Activated T-cell treated with anti-CD3 and anti-CD28 coated beads, Interleukin-2, amount 50 U/mL, for 24 hours (primary cell): ENCODE data around the gene EIF1AD.
"Not testable (repeated sequence)": the region's sequence is repeated elsewhere in the genome, so short reads cannot be mapped to it uniquely, and the experiment has no call there.

Experiments
- DNase-seq: peaks from one replicate; pipeline ENCODE4 v3.0.0-alpha.2; 2020
- H3K27ac Mint-ChIP-seq: 2 replicates; pipeline ENCODE4 v1.8.0; 2020; ENCODE audit warnings: mild to moderate bottlenecking, mixed read lengths
- H3K27me3 Mint-ChIP-seq: 2 replicates; pipeline ENCODE4 v1.8.0; 2020; ENCODE audit warnings: mixed read lengths
- H3K36me3 Mint-ChIP-seq: 2 replicates; pipeline ENCODE4 v1.8.0; 2020; ENCODE audit warnings: low read depth, mixed read lengths
- H3K4me1 Mint-ChIP-seq: 2 replicates; pipeline ENCODE4 v1.8.0; 2020; ENCODE audit warnings: low read depth, mixed read lengths
- H3K4me3 Mint-ChIP-seq: 2 replicates; pipeline ENCODE4 v1.8.0; 2020; ENCODE audit warnings: mild to moderate bottlenecking, moderate library complexity, mixed read lengths
- H3K9me3 Mint-ChIP-seq: 2 replicates; pipeline ENCODE4 v1.8.0; 2020; ENCODE audit warnings: mixed read lengths

The EIF1AD gene

GRCh38 chr11:65953471-65953870, 48.5 kb downstream of the EIF1AD start:
- H3K9me3 Mint-ChIP-seq, result no peaks in the 10 kb centered on the region
- no peak overlapping the region for H3K4me3 Mint-ChIP-seq
- no peak overlapping the region for H3K27ac Mint-ChIP-seq
- no peaks in the 10 kb centered on the region for H3K36me3 Mint-ChIP-seq
- H3K4me1 Mint-ChIP-seq, result peaks cover 24% of the 10 kb centered on the region
- no peaks in the 10 kb centered on the region for H3K27me3 Mint-ChIP-seq
- no peak for DNase-seq

GRCh38 chr11:65952052-65952521, 49.9 kb downstream of the EIF1AD start:
- no peak overlapping the region for H3K27ac Mint-ChIP-seq
- no peak overlapping the region for H3K4me3 Mint-ChIP-seq
- H3K27me3 Mint-ChIP-seq, result no peaks in the 10 kb centered on the region
- peaks cover 12% of the 10 kb centered on the region for H3K4me1 Mint-ChIP-seq
- no peak for DNase-seq
- H3K36me3 Mint-ChIP-seq, result no peaks in the 10 kb centered on the region
- no peaks in the 10 kb centered on the region for H3K9me3 Mint-ChIP-seq

- not testable (repeated sequence) for H3K27me3 Mint-ChIP-seq, H3K4me1 Mint-ChIP-seq, H3K9me3 Mint-ChIP-seq
Observed at GRCh38 chr11:65951641-65952040, 50.3 kb downstream of the EIF1AD start.

GRCh38 chr11:65950711-65951110, 51.2 kb downstream of the EIF1AD start:
- not testable (repeated sequence) for H3K27me3 Mint-ChIP-seq, H3K9me3 Mint-ChIP-seq, H3K36me3 Mint-ChIP-seq, H3K4me1 Mint-ChIP-seq, DNase-seq, H3K4me3 Mint-ChIP-seq, H3K27ac Mint-ChIP-seq

More at GRCh38 chr11:65951641-65952040, 50.3 kb downstream of the EIF1AD start:
- DNase-seq, H3K36me3 Mint-ChIP-seq, H3K4me3 Mint-ChIP-seq, H3K27ac Mint-ChIP-seq: not testable (repeated sequence)

- no peak overlapping the region for H3K4me3 Mint-ChIP-seq
- H3K9me3 Mint-ChIP-seq, result no peaks in the 10 kb centered on the region
- H3K36me3 Mint-ChIP-seq, result no peaks in the 10 kb centered on the region
- no peak overlapping the region for H3K27ac Mint-ChIP-seq
- no peaks in the 10 kb centered on the region for H3K27me3 Mint-ChIP-seq
- DNase-seq, result no peak
- H3K4me1 Mint-ChIP-seq, result no peaks in the 10 kb centered on the region
Observed at GRCh38 chr11:65947603-65948125, 54.3 kb downstream of the EIF1AD start.

GRCh38 chr11:65947133-65947532, 54.8 kb downstream of the EIF1AD start:
- H3K9me3 Mint-ChIP-seq, result no peaks in the 10 kb centered on the region
- no peaks in the 10 kb centered on the region for H3K27me3 Mint-ChIP-seq
- H3K4me1 Mint-ChIP-seq, result no peaks in the 10 kb centered on the region
- H3K36me3 Mint-ChIP-seq, result no peaks in the 10 kb centered on the region
- no peak for DNase-seq
- H3K4me3 Mint-ChIP-seq, result no peak overlapping the region
- H3K27ac Mint-ChIP-seq, result no peak overlapping the region

GRCh38 chr11:65946655-65947054, 55.3 kb downstream of the EIF1AD start:
- Mint-ChIP-seq H3K4me3 (no peak overlapping the region), H3K27ac (no peak overlapping the region), H3K36me3 (no peaks in the 10 kb centered on the region), H3K27me3 (no peaks in the 10 kb centered on the region), H3K9me3 (no peaks in the 10 kb centered on the region), H3K4me1 (peaks cover under 1% of the 10 kb centered on the region)
- DNase-seq, result no peak
